Prostate gland (tissue), 2 donors: ENCODE data around the gene RTL5.

Source experiments
- POLR2A ChIP-seq: fragments of 450-650 bp; IDR thresholded peaks from one replicate; pipeline ENCODE4 v1.6.1; 2016; ENCODE audit warnings: antibody characterized with exemption, mild to moderate bottlenecking
- POLR2AphosphoS5 ChIP-seq: sonication (generic); formaldehyde crosslinking; IDR thresholded peaks from one replicate; pipeline ENCODE4 v1.6.1; 2017; ENCODE audit warnings: antibody characterized with exemption
- TF ChIP-seq, protein P1 (sequence below), 4 experiments: fragments of 200-600 bp in 2 of 4; fragments of 450-650 bp in 2 of 4; sonication (generic) in 2 of 4; IDR thresholded peaks; 1 replicate in 3 of 4; 2 replicates in 1 of 4; pipeline ENCODE4 v1.5.1; 2016 to 2019; ENCODE audit warnings: antibody characterized with exemption in 4 of 4, mild to moderate bottlenecking in 2 of 4, moderate library complexity in 2 of 4

DNA sequence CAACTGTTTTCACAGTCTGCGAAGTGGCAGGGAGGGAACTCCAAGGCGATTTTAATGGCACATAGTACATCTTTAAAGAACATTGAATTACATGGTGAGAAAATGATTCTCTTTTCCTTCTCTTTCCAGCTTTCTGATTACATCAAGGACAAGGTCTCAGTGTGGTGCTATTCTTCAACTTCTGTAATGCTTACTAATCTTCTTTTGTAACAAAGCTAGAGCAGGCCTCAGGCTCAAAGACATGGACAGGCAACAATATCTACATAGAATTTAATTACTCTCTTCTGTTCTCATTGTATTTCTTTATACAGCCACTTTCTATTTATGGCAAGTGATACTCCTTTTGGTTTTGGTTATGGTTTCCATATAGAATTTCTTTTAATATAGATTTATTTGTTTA, 48.4 kb downstream of the RTL5 start:
- TF ChIP-seq POLR2A (no peak), POLR2AphosphoS5 (no peak)
- TF ChIP-seq, protein P1, sequence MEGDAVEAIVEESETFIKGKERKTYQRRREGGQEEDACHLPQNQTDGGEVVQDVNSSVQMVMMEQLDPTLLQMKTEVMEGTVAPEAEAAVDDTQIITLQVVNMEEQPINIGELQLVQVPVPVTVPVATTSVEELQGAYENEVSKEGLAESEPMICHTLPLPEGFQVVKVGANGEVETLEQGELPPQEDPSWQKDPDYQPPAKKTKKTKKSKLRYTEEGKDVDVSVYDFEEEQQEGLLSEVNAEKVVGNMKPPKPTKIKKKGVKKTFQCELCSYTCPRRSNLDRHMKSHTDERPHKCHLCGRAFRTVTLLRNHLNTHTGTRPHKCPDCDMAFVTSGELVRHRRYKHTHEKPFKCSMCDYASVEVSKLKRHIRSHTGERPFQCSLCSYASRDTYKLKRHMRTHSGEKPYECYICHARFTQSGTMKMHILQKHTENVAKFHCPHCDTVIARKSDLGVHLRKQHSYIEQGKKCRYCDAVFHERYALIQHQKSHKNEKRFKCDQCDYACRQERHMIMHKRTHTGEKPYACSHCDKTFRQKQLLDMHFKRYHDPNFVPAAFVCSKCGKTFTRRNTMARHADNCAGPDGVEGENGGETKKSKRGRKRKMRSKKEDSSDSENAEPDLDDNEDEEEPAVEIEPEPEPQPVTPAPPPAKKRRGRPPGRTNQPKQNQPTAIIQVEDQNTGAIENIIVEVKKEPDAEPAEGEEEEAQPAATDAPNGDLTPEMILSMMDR (IDR thresholded peaks at IDR 0.05), result no peak
